Measurements from ENCODE around the gene CDK18.

CDK18 gene

GRCh38 chr1:205537386-205538018 is 33.0 kb downstream of the CDK18 start:
- no peak for DNase-seq (ENCODE audit: low read depth, low spot score)
- TF ChIP-seq CTCF (IDR thresholded peaks at IDR 0.05; ENCODE audit: low read depth, low read length), result no peak
- no peak overlapping the region for H3K4me3 ChIP-seq (ENCODE audit: low read depth, low read length)
- in situ Hi-C loops (cut with HindIII; ENCODE audit: low sequenced_read_pairs), result no loop called here

GRCh38 chr1:205538235-205538840 is 33.9 kb downstream of the CDK18 start:
- H3K4me3 ChIP-seq (ENCODE audit: low read depth, low read length), result no peak overlapping the region
- no peak for TF ChIP-seq CTCF (IDR thresholded peaks at IDR 0.05; ENCODE audit: low read depth, low read length)
- no peak for DNase-seq (ENCODE audit: low read depth, low spot score)
- in situ Hi-C loops (cut with HindIII; ENCODE audit: low sequenced_read_pairs), result no loop called here

- in situ Hi-C loops (cut with HindIII; ENCODE audit: low sequenced_read_pairs), result no loop called here
- TF ChIP-seq CTCF (IDR thresholded peaks at IDR 0.05; ENCODE audit: low read depth, low read length), result no peak
Measured at GRCh38 chr1:205541161-205541886, 36.9 kb downstream of the CDK18 start.

GRCh38 chr1:205542367-205542766 is 37.9 kb downstream of the CDK18 start:
- no peak overlapping the region for H3K4me3 ChIP-seq (ENCODE audit: low read depth, low read length)
- no peak for DNase-seq (ENCODE audit: low read depth, low spot score)
- in situ Hi-C loops (cut with HindIII; ENCODE audit: low sequenced_read_pairs), result no loop called here
- no peak for TF ChIP-seq CTCF (IDR thresholded peaks at IDR 0.05; ENCODE audit: low read depth, low read length)

More at GRCh38 chr1:205541161-205541886, 36.9 kb downstream of the CDK18 start:
- H3K4me3 ChIP-seq (ENCODE audit: low read depth, low read length), result no peak overlapping the region
- no peak for DNase-seq (ENCODE audit: low read depth, low spot score)

- peak; percentile 77 for DNase-seq (ENCODE audit: low read depth, low spot score)
- peak overlapping the region; percentile 20 for H3K4me3 ChIP-seq (ENCODE audit: low read depth, low read length)
- in situ Hi-C loops (cut with HindIII; ENCODE audit: low sequenced_read_pairs), result no loop called here
- no peak for TF ChIP-seq CTCF (IDR thresholded peaks at IDR 0.05; ENCODE audit: low read depth, low read length)
Measured at GRCh38 chr1:205543351-205544301, 39.2 kb downstream of the CDK18 start.

Data from astrocyte of the spinal cord (primary cell).